Stimulated activated CD4-positive, alpha-beta T cell treated with anti-CD3 and anti-CD28 coated beads, Interleukin-2, amount 100 ng/mL, for 48 hours (primary cell): ENCODE results near the gene OR13J1.
A peak's percentile ranks its signal among the peaks of the same experiment; 100 is the strongest.
"Not testable (repeated sequence)": the region's sequence is repeated elsewhere in the genome, so short reads cannot be mapped to it uniquely, and the experiment has no call there.

Experiments used
- DNase-seq, 2 donors: peaks; one replicate each; pipeline ENCODE4 v3.0.0-alpha.2; 2020

Gene OR13J1

GRCh38 chr9:35870351-35870923 lies at the start of gene OR13J1:
TSS of gene OR13J1 (minus strand) at chr9:35870401. CDS start at chr9:35870401, 0 bp downstream.
- DNase-seq: no peak

- DNase-seq: no peak
Observed at GRCh38 chr9:35919212-35920008, 49.2 kb upstream of the OR13J1 start.

- no peak for DNase-seq
Observed at GRCh38 chr9:35918780-35919179, 48.6 kb upstream of the OR13J1 start.

- no peak for DNase-seq
Observed at GRCh38 chr9:35917261-35917660, 47.1 kb upstream of the OR13J1 start.

GRCh38 chr9:35915681-35916294 lies 45.6 kb upstream of the OR13J1 start:
- no peak for DNase-seq

GRCh38 chr9:35914301-35914807 lies 44.2 kb upstream of the OR13J1 start:
- no peak for DNase-seq

GRCh38 chr9:35913429-35913828 lies 43.2 kb upstream of the OR13J1 start:
- DNase-seq: not testable (repeated sequence)

- DNase-seq: no peak
Observed at GRCh38 chr9:35912791-35913400, 42.7 kb upstream of the OR13J1 start.

- no peak for DNase-seq
Observed at GRCh38 chr9:35911690-35912089, 41.5 kb upstream of the OR13J1 start.

GRCh38 chr9:35910613-35911359 lies 40.6 kb upstream of the OR13J1 start:
- peak in 1 of 2 donors; percentile 19 for DNase-seq

- DNase-seq: no peak
Observed at GRCh38 chr9:35909687-35910612, 39.7 kb upstream of the OR13J1 start.

- DNase-seq: no peak
Observed at GRCh38 chr9:35909274-35909673, 39.1 kb upstream of the OR13J1 start, which contains the start of gene SPAAR. TSS of gene SPAAR (plus strand) at chr9:35909490. CDS start at chr9:35910464, 974 bp downstream.

GRCh38 chr9:35908504-35909125 lies 38.4 kb upstream of the OR13J1 start:
- no peak for DNase-seq

GRCh38 chr9:35907711-35908503 lies 37.7 kb upstream of the OR13J1 start:
- no peak for DNase-seq

- DNase-seq: no peak
Observed at GRCh38 chr9:35906923-35907699, 36.9 kb upstream of the OR13J1 start.

- DNase-seq: no peak
Observed at GRCh38 chr9:35905912-35906679, 35.9 kb upstream of the OR13J1 start, which contains the start of gene HRCT1. TSS of gene HRCT1 (plus strand) at chr9:35906202. CDS start at chr9:35906288, 86 bp downstream.

- no peak for DNase-seq
Observed at GRCh38 chr9:35905051-35905781, 35.0 kb upstream of the OR13J1 start.

GRCh38 chr9:35904338-35904737 lies 34.1 kb upstream of the OR13J1 start:
- DNase-seq: no peak
